CD4-positive, alpha-beta T cell treated with Interleukin-2 at 100 ng/mL for 4 hours (primary cell): ENCODE results near the gene RASGRP3.
"Not testable (repeated sequence)": the region's sequence is repeated elsewhere in the genome, so short reads cannot be mapped to it uniquely, and the experiment has no call there.

Experiments
- DNase-seq: peaks from one replicate; pipeline ENCODE4 v3.0.0-alpha.2; 2020; ENCODE audit warnings: low spot score

RASGRP3 gene

DNA sequence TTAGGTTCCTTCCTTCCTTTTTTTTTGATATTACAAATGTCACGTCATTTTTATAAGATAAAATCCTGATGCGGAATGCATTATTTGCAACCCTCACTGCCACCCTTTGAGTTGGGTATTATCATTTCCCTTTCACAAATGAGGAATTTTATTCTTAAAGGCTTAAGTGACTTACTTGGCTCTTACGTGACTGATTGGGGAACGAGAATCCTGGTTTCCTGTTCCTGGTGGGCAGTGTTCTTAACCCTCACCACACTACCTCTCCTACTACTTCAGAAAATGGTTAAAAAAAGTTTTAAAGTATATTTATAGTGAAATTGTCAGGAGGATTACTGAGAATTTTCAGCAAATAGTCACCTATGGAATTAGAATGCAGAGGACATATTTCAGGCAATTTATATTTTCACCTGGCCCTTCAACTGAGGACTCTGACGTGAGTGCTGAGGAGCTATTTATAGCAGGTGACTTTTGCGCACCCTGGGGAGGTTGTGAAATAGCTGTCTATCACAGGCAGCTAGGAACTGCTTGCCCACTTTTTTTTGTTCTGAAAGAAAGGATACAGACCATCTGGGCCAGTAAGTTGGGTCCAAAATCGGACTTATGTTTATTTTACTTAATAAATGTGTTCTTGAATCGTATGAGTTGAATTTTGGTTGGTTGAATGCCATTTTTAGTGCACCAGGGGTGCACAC, 18.7 kb upstream of the RASGRP3 start:
- DNase-seq: no peak

DNA sequence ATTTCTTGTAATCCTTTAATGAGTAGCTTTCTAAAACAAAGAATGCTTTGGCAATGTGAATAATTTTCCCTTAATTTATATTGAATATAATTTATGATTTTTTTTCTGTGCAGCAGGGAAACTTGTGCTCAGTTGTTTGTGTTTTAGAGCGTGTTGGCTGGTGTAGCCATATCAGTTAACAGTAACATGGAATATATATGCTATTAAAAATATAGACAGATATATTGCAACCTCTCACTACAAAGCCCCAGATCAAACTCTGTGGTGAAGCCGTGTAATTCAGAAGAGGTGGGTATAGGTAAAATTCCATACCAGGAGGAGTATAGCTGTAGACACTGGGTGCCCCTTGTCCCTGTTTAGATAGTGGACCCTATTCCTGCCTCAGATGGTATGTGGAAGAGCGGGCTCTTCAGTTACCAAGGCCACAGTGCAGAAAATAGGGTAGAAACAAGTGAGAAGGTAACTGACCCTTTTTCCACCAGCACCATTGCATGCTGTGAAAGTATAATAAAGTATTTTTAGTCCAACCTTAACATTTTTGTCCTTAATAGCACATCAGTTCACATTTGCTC, 18.1 kb upstream of the RASGRP3 start:
- no peak for DNase-seq

DNA sequence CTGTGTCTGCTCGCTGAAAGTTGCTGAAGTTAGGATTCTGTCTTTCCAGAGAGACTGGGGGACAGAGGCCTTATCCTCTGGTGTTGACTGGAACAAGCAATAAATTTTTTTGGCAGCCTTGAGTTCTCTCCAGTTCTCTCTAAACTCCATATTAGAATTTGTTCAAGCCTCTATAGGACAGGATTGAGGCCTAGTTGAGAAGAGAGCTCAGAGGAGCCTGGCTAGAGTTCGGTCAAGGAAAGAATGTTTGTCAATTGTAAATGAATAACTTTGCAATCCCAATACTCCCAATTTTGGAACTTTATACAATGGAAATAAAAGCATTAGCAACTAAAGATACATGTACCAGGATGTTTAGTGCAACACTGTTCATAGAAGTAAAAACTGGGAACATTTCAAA, 16.7 kb upstream of the RASGRP3 start:
- no peak for DNase-seq

DNA sequence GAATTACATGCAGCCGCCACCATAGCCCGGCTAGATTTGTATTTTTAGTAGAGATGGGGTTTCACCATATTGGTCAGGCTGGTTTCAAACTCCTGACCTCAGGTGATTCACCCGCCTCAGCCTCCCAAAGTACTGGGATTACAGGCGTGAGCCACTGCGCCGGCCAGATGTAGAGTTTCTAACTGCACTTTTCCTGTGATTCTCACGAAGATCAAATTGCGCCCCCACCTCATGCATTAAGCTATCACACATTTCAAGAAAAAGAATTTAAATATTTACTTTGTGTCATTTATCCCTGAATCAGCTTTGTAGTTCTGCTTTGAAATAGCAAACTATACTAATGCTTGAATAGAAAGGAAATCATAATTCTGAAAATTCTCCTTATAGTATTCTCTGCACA, 13.9 kb upstream of the RASGRP3 start:
- not testable (repeated sequence) for DNase-seq

DNA sequence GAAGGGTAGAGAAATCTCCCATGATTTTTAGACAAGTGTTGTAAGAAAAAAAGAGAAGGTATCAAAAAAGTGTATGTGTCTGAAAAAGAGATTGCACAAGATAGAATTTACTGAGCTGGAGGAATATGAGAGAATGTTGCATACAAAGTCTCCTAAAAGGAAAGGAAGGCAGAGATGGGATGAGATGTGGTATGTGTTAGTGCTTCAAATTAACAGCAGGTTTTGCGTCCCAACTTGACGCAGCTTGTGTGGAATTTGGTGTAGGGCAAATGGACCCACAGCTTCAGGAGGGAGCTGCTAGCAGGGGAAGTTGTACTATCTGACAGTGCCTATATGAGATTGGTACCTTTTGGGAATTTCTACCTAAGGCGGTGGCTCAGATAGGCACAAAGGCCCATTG, 9.0 kb upstream of the RASGRP3 start:
- DNase-seq: no peak

DNA sequence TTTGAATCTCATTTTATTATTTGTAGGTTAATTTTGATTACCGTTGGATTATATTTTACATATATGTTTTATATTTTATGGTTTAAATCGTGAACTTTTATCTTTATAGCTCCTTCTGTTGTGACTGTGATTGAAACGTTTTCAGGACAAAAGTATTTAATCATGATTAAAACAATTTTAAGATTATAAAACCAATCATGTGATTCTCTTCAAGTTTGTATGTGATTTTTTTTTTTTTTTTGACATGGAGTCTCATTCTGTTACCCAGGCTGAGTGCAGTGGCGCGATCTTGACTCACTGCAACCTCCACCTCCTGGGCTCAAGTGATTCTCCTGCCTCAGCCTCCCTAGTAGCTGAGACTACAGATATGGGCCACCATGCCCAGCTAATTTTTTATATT, 7.2 kb upstream of the RASGRP3 start:
- DNase-seq: no peak

DNA sequence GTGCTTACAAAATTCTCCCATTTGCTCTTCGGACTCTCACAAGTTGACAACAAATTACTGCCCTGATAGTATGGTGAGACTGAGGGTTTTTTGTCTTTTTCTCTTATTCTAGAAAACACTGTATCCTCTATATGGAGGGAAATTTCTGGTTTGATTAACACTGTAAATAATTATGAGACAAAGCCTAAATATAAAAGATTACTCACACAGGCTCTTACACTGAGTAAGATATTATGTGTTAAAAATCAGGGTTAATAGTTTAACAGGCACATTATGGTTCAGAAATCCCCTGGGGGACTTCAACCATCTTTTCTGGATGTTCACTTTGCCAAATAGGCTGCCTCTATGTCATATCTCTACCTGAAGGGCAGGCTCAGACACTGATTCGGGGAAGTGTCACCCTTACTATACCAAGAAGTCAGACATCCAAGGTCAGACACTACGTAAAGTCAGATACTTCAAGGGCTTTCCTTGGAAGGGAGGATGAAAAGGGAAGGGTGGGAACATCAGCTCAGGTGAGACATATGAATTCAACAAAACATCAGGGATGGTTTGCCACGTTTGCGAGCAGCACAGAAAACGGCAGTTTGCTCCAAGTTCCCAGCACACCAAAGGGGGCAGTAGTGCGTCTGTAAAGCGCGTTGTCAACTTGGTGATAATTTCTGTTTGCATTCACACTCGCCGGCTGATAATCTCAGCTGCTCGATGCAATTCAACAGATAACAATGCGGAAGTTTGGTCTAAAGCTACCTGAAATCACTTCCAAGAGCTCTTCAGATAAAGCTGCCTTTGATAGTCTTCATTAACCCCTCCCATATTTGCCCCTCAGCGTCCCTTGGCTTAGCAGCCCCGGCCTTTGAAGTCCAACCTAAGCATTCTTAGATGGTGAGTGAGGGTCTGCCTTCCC, 972 bp upstream of the RASGRP3 start:
- DNase-seq: peak; percentile 92

DNA sequence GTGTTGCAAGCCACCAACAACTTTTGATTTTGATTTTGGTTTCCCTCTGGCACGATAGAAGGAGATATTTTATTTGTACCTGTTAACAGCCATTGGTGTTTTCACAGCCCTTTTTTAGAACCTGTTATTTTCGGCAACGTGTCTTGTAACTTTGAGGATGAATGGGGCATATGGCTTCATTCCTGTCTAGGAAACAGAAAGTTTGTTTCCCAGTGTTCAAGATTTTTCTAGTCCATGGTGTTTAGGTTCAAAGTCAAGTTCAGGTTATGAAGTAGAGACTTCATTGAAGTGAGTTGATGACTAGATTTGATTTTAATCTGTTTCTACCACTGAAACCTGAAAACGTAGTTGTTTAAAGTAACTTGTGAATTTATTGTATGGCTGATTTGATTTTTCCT, 343 bp downstream of the RASGRP3 start:
- no peak for DNase-seq

DNA sequence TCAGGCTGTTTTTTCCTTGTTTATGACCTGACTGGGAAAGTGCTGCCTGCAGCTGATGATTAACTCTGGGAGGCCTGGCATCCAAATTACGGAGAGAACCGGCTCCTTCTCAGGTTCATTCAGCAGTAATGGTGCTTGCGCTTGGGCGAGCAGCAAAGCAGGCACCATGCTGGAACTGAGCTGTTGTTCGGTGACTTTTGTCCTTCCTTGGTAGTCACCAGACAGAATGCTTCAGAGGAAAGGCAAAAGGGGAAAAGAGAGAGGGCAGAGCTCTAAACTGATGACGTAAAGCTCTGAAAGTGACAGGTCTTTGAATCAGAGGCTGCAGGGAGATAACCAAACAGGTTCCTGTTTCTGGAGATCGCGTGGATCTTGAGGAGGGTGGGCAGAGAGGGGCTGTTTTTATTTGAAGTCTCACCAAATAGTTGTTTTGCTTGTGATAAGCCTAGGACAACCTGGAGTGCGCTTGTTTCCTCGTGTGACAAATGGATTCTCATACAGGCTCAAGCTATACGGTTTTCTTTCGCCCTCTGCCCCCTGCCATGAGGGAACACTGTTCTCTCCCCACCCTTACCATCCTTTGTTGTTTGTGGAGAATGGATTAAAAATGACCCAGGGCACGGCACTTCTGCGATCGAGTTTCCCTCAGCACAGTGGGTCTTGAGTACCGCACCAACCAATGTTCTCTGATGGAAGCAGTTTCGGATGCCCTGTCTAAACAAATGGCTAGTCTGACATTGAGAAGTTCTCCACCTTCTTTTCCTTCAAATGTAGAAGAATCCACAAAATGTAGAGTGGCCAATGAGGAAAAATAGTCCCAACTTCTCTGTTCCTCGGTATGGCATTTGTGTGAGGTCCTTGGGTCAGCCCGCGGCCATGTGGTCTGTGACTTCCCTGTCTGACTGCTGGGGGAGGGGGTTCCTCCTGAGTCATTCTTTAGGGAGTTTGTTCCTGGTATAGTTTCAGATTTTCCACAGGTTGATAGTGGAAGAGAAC, 1.3 kb downstream of the RASGRP3 start:
- DNase-seq: peak; percentile 26

DNA sequence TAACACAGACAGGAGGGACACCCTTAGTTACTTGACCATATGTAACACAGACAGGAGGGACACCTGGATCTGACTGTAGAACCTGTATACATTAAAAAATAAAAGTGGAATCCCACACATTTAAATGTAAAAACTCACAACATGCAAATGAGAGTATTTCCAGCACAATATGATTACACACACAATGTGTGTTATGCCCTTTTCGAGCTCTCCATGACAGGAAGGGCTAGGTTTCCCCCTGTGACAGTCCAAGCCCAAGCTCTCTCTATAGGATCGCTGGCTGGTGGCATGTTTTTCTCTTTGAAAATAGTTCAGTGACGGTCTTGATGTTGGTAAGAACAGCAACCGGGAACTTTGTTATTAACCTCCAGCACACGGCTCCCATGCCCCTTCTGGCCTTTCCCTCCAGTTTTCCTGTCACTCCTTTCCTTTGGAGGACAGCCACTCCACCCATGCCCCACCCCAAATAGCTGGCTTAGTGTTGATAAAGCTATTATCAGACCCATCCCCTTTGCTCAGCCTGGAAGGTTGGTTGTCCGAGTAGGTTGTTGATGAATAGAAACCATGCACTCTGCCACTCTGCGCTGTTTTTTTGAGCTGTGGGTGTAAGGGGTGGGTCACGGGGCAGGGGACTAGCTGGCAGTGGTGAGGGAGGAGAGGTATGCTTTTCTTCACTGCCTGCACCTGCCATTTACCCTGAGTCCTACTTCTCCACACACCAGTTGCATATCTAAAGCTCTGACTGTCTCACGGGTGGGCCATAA, 2.7 kb downstream of the RASGRP3 start:
- DNase-seq: no peak

DNA sequence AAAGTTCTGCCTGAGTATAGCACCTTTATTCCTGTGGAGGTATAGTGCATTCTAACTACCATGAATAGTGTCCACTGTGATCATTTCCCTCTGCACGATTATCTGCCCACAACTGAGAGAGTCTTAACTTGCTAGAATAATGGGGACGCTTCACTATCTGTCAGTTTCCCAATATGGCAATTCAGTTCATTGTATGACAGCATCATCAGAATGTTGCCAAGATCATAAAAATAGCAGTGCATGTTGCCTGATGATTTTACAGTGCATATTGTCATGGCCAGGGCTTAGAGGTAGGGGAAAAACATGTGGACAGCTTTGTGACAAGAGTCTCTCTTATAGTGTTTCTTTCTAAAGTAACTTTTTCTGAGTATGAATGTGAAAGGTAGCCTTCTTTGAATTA, 6.1 kb downstream of the RASGRP3 start:
- DNase-seq: no peak

DNA sequence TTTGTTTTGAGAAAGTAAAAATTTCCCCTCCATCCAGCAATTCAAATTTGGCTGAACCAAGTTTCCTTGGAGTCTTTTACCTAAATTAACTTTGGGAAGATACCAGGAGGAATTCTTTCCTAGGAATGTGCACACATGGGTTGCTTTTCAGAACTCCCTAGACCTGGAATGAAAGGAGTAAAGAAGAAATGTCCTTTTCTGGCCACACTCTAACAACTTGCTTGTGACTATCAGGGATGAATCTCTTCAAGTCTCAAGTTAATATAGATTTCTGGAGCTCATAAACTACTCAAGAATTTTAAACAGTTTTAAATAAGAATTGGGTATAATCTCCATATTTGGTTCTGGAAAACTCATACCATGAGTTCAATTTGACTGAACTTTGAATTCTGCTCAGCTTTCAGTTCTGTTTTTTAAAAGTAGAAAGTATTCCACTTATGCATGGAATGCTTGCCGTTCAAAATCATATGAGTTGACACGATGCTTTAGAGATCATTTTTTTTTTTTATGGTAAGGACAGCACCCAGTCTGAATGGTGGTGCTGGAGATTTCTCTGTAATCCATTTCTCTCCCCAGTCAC, 7.7 kb downstream of the RASGRP3 start:
- no peak for DNase-seq

DNA sequence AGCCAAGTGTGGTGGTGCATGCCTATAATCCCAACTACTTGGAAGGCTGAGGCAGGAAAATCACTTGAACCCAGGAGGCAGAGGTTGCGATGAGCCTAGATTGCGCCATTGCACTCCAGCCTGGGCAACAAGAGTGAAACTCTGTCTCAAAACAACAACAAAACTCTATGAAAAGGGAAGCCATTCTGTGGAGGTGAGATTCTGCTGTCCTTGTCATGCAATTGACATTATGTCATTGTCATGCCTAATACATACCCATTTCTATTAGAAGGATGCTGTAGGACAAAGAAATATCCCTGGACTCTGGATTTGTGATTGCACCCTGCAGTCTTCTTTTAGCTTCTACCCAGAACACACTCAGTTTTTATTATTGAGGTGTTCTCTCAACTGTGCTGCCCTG, 8.6 kb downstream of the RASGRP3 start:
- no peak for DNase-seq

DNA sequence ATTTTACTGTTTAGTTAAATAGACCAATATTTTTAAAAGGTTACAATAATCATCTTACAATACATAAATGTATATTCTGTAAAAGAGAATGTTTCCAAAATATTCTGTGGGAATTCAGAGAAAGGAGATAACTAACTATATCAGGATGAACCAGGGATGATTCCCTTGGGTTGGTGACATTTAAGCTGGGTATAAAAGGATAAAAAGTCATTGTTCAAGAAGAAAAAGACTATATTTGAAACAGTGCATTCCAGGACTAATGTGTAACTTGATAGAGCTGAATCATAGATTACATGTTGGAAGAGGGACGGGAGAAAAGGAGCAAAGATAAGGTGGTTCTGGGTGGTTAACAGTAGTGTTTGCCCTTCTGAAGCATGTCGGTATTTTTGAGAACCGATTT, 10.1 kb downstream of the RASGRP3 start:
- DNase-seq: no peak

DNA sequence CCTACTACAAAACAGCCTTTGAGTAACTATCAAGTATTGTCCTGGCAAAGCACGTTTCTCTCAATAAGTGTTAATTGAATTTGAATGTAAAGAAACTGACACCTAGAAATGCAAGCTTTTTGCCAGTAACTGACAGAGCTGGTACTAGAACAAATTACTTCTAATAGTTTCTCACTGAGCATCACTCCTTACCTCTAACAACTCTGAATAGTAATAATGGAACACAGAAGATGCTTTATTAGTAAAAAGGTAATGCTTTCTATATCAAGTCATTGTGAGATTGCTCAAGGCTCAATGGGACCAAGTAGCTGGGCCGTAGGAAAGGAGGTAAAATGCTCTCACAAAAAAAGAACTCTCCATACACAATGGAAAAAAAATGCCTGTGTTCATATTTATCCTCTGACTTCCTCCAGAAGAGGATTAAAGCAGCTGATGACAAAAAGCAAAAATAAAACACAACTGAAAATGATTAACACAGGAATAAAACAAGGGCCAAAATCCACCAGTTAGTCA, 11.8 kb downstream of the RASGRP3 start:
- DNase-seq: no peak

DNA sequence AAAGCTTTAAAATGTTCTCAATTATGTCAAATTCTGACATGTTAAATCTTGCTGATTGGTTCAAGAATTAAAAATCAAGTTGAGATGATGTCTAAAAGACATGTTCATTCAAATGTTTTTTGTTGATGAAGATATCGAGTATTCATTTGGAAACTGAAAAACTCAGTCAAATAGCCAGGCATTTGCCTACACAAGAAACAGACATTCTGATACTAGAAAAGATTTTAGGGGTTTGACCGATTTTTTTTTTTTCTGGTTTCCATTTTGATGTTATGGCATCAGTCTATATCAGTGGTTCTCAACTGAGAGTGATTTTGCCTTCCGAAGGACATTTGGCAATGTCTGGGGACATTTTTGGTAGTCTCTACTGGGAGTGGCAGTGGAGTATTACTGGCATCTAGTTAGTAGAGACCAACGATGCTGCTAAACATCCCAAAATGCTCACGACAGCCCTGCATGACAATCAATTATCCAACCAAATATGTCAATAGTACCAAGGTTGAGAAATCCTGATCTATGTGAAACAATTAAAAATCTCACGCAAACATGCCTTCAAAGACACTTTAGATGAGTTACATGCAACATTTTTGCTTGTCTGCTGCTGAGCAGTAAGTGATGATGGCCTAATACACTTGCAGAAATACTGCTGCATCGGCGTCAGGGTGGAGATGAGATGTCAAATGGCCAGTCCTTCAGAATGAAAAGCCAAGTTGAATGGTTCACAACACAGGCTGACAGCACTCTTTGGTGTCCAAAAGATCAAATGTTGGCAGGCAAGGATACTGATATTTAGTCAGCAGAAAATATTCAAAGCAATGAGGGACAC, 12.5 kb downstream of the RASGRP3 start:
- DNase-seq: no peak

DNA sequence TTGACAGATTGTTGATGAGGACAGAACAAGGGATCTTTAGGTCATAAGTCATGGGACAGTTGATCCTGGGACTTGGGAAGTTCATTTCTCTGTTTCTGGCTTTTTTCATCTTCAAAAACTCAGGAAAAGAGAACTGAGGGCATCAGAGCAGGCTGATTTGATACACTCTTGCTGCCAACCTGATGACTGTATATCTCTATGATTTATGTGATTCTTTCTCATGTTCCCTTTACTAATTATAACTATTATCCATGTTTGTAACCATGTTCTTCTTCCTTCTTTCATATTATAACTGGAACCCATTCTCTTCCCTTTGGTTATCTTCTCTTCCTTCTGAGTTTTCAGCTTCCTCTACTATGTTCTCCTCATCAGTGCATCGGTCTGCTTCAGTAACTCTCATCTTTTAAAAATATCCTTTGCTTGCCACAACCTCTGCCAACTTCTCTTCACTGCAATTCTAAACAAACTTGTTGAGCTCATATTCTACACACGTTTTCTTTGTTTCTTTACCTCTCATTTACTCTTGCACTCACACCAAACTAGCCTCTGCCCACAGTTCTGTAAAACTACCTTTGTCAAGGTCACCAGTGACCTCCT, 13.5 kb downstream of the RASGRP3 start:
- DNase-seq: no peak

DNA sequence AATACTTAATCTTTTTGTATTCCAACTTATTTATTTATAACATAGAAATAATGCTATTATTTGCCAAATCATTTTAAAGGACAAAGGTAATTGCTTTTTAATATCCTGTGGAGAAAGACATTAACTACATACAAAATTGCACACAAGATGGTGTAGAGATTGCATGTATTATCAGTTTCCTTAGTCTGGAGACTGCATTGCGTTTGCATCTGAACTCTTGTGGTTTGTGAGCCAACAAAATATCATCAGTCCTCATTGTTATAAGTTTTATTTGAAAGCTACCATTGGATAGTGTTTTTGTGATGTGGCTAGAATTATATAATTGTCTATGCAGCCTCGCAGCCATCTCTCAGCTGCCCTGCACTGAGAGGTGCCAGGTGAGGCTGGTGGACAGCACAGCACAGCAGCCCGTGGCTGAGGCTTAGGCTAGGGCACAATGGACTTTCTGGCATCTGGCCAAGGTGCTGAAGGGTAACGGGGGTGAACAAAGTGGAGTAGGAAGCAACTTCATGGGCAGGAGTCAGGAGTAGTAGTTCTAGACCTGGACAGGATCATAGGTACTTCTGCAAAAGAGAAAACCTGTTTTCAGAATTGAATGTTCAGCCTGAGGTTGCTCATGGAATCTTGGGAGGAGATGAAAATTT, 15.1 kb downstream of the RASGRP3 start:
- DNase-seq: no peak
